ENCODE data around the gene AMN. TPM values are rescaled to one million over a fixed set of nuclear protein-coding genes. Genes with fewer than 3 reads are reported as not detected.
"Not testable (repeated sequence)": the region's sequence is repeated elsewhere in the genome, so short reads cannot be mapped to it uniquely, and the experiment has no call there.

The AMN gene
- under 1 TPM in 1 of 4 donors, not detected in 3; 0.59 TPM for total RNA-seq

DNA sequence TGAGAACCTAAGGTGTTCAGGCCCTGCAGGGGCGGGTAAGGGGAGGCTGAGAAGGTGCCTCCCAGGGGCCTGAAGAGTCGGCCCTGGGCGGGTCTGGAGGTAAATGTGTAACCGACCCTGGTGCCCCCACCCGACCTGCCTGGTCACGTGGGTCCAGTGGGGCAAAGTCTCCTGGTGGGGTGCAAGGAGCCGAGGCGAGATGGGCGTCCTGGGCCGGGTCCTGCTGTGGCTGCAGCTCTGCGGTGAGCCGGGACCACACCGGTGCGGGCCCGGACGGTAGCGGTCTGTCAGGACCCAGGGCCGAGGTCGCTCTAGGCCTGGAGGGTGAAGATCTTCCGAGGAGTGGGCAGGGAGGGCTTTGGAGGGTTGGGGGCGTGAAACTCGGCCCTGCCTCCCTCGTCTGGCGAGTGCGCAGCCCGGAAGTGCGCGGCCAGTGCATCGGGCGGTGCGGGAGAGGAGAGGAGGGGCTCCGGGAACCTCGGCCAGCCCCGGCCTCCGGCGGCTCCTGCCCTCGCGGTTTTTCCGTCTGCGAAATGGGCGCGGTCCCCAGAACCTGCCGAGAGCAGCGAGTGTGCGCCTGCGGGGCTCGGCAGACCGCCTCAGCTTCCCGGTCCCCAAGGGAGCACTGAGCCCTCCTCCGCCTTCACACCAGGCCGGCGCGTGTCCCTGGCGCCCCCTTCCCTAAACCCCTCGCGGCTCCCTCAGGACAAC lies at the start of gene AMN:
Gene AMN (plus strand): TSS at position 174 of the 711 bp plus-strand sequence. CDS start 26 bp downstream, at position 200.
- H3K4me3 ChIP-seq, result peak within 1 kb of the TSS in 1 of 2 donors; percentile 40
- H3K27me3 ChIP-seq, result peaks cover 70% of the 10 kb centered on the region
- H3K4me1 ChIP-seq, result peaks cover 0 to 19% (median 8%) of the 10 kb centered on the region in 3 donors
- ATAC-seq, result no peak
- H3K36me3 ChIP-seq, result no peaks in the 10 kb centered on the region
- no peak for TF ChIP-seq POLR2AphosphoS5 (IDR thresholded peaks at IDR 0.05)
- TF ChIP-seq EP300 (IDR thresholded peaks at IDR 0.05), result no peak
- 3% methylated on average over 6 to 7 of the region's 56 CpGs for WGBS, 2 donors (ENCODE audit: low coverage in 1 of 2)
- H3K27ac ChIP-seq, result no peak within 1 kb of the TSS
- no peaks in the 10 kb centered on the region for H3K9me3 ChIP-seq

DNA sequence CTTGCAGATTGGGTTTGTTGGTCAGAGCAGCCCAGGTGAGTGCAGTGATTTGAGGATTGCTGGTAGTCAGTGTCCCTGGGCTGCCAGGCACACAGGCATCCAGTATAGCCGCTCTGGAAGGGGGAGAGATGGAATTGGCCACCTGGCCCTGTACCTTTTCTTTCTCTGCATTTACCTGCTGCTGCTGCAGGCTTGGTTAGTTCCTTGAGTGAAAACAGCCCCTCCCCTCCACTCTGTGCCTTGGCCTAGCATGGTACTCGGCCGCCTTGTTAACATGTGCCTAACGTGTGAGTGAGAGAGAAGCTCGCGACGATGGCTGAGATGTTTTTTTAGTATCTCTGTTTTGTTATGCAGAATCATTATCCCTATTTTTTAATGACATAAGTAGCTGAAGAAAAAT lies 49.3 kb upstream of the AMN start:
- H3K9me3 ChIP-seq, result no peaks in the 10 kb centered on the region
- H3K4me1 ChIP-seq, result no peaks in the 10 kb centered on the region
- no peak for TF ChIP-seq POLR2A (IDR thresholded peaks at IDR 0.05)
- TF ChIP-seq, protein P1, sequence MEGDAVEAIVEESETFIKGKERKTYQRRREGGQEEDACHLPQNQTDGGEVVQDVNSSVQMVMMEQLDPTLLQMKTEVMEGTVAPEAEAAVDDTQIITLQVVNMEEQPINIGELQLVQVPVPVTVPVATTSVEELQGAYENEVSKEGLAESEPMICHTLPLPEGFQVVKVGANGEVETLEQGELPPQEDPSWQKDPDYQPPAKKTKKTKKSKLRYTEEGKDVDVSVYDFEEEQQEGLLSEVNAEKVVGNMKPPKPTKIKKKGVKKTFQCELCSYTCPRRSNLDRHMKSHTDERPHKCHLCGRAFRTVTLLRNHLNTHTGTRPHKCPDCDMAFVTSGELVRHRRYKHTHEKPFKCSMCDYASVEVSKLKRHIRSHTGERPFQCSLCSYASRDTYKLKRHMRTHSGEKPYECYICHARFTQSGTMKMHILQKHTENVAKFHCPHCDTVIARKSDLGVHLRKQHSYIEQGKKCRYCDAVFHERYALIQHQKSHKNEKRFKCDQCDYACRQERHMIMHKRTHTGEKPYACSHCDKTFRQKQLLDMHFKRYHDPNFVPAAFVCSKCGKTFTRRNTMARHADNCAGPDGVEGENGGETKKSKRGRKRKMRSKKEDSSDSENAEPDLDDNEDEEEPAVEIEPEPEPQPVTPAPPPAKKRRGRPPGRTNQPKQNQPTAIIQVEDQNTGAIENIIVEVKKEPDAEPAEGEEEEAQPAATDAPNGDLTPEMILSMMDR (IDR thresholded peaks at IDR 0.05), result no peak
- no peak for TF ChIP-seq EP300 (IDR thresholded peaks at IDR 0.05)
- TF ChIP-seq POLR2AphosphoS5 (IDR thresholded peaks at IDR 0.05), result no peak
- no peak overlapping the region for H3K4me3 ChIP-seq
- WGBS, 2 donors (ENCODE audit: low coverage in 1 of 2), result 93 to 100% methylated on average over 2 to 6 of the region's 7 CpGs
- no peak for ATAC-seq
- no peaks in the 10 kb centered on the region for H3K27me3 ChIP-seq
- H3K36me3 ChIP-seq, result peaks cover 0 to 76% of the 10 kb centered on the region in 2 donors
- no peak overlapping the region for H3K27ac ChIP-seq

DNA sequence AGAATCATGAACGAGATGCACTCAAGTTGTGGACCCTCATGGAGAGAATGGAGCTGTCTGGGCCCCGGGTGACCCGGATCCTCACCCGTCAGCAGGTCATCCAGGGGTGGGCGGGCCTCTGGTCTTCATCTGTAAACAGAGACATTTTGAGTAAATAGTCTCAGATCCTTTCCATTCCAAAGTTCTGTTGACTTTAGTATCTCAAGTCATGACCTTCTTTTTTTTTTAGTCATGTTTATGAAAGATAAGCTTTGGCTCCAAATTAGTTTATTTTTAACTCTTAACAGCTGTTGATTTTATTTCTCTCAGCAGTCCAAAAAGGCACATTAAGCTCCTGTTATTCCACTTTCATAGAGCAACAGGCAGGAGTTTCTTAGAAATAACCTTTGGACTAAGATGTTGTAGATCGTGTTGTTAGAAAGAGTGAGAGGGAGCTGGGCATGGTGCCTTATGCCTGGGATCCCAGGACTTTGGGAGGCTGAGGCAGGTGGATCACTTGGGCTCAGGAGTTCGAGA lies 48.9 kb upstream of the AMN start:
- no peak for TF ChIP-seq POLR2AphosphoS5 (IDR thresholded peaks at IDR 0.05)
- no peak for TF ChIP-seq POLR2A (IDR thresholded peaks at IDR 0.05)
- no peak for TF ChIP-seq EP300 (IDR thresholded peaks at IDR 0.05)
- TF ChIP-seq, protein P1 (IDR thresholded peaks at IDR 0.05), result no peak
- H3K36me3 ChIP-seq, result peaks cover 0 to 77% of the 10 kb centered on the region in 2 donors

DNA sequence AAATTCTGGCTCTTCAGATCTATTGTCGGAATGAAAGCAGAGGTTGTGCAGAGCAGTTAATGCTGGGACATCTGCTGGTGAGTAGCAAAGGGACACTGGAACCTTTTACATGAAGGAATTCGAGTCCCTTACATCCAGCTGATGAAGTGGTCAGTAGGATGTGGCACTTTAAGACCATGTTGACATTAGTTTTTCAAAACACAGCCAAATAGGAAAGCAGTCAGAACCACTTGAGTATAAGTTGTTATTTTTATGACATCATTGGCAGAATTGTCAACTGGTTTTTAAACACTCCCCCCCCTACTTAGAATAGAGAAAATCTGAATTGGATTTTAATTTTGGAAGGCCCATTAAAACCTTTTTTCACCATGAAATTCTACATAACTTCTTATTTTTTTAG lies 46.8 kb upstream of the AMN start:
- WGBS, 2 donors (ENCODE audit: low coverage in 1 of 2), result 86 to 92% methylated on average over 2 of the region's 2 CpGs
- Histone ChIP-seq H3K4me3 (no peak overlapping the region), H3K4me1 (no peaks in the 10 kb centered on the region), H3K27me3 (no peaks in the 10 kb centered on the region), H3K27ac (no peak overlapping the region), H3K36me3 (peaks cover 0 to 72% of the 10 kb centered on the region in 2 donors), H3K9me3 (no peaks in the 10 kb centered on the region)
- ATAC-seq, result no peak
- TF ChIP-seq POLR2AphosphoS5 (IDR thresholded peaks at IDR 0.05) (no peak), EP300 (IDR thresholded peaks at IDR 0.05) (no peak), POLR2A (IDR thresholded peaks at IDR 0.05) (no peak)
- TF ChIP-seq, protein P1 (IDR thresholded peaks at IDR 0.05), result no peak

More for the DNA sequence above, 48.9 kb upstream of the AMN start:
- WGBS, 2 donors (ENCODE audit: low coverage in 1 of 2), result 76 to 89% methylated on average over 3 to 7 of the region's 7 CpGs
- no peak for ATAC-seq
- Histone ChIP-seq H3K27me3 (no peaks in the 10 kb centered on the region), H3K9me3 (no peaks in the 10 kb centered on the region), H3K27ac (no peak overlapping the region), H3K4me3 (no peak overlapping the region), H3K4me1 (no peaks in the 10 kb centered on the region)

DNA sequence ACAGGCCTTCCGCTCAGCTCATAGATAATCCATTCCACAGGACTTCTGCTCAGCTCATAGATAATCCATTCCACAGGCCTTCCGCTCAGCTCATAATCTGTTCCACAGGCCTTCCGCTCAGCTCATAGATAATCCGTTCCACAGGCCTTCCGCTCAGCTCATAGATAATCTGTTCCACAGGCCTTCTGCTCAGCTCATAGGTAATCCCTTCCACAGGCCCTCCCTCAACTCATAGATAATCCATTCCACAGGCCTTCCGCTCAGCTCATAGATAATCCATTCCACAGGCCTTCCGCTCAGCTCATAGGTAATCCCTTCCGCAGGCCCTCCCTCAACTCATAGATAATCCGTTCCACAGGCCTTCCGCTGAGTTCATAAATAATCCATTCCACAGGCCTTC lies 45.0 kb upstream of the AMN start:
- H3K27ac ChIP-seq, H3K27me3 ChIP-seq, ATAC-seq, H3K9me3 ChIP-seq, H3K4me3 ChIP-seq, H3K4me1 ChIP-seq: not testable (repeated sequence)
- 92 to 96% methylated on average over 8 to 10 of the region's 10 CpGs for WGBS, 2 donors (ENCODE audit: low coverage in 1 of 2)
- H3K36me3 ChIP-seq, result peaks cover 0 to 62% of the 10 kb centered on the region in 2 donors

Measured in gastroesophageal sphincter (tissue), 4 donors.